ENCODE measurements around the gene DNAH14. TPM values are rescaled to one million over a fixed set of nuclear protein-coding genes. Genes with fewer than 3 reads are reported as not detected.

DNAH14 gene
- total and polyA plus RNA-seq, 9 of the 15 experiments (the other 6 are each of a cell fraction or from before 2014, with no cell fraction given) = 58.4 to 142 (median 98.4) TPM

DNA sequence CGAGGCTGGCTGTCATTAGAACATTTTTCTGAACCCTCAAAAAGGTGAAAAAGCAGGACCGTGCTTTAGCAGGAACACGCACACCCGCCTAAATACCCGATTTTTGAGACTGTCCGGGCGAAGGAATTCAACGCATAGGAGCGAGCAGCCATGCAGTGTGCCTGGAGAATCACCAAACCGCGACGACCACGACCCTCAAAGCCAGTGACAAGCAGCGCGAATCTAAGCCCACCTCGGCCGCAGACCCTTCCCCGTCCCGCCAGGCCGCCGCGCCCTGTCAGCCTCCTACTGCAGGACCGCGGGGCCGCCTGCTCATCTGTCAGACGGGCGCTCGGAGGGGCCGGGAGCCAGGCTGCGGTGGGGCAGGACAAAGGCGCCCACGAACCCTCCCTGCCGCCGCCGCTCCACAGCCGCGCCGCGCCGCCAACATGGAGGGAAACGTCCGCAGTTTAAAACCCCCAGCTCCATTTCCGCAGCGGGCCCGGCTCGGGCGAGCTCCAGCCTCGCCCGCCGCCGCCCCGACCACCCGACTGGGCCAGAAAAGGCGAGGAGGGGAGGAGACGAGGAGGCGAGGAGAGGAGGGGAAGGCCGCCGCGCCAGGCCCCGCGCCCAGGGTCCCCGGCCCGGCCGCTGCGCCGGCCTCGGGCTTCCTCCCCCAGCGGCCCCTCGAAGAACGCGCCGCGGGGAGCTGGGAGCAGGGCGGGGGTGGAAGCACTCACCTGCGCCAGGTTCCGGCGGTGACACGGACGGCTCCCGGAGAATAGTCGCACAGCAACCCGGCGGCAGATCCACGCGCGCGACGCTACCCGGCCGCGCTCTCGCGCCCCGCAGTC is 498.0 kb downstream of the DNAH14 start, which contains the start of gene LBR (continued):
- TF ChIP-seq NONO (IDR thresholded peaks at IDR 0.05; ENCODE audit: low read depth in 2 of 2, low read length in 1 of 2) (peak; percentile 44 to 69; a peak in 3 of 4 replicates), FOXA1 (IDR thresholded peaks at IDR 0.05; ENCODE audit: borderline replicate concordance) (no peak), NR3C1 (CRISPR knock-in tag; IDR thresholded peaks at IDR 0.05) (peak; percentile 18; the same call in 1 of the 2 replicates), FIP1L1 (IDR thresholded peaks at IDR 0.05; ENCODE audit: low read depth, low read length, poor library complexity, severe bottlenecking) (peak; percentile 94), KDM1A (IDR thresholded peaks at IDR 0.05) (no peak), RBM34 (IDR thresholded peaks at IDR 0.05; ENCODE audit: borderline replicate concordance, insufficient read depth, low read length) (no peak), SRF (CRISPR knock-in tag; IDR thresholded peaks at IDR 0.05) (0 out of 4 replicates have a peak, but pooled peaks have one; percentile 23 to 31), EWSR1 (IDR thresholded peaks at IDR 0.05; ENCODE audit: borderline replicate concordance, low read depth, partially characterized antibody) (no peak), ZKSCAN1 (IDR thresholded peaks at IDR 0.05; ENCODE audit: low read depth, low read length) (no peak), ZNF41 (CRISPR knock-in tag; conservative IDR thresholded peaks at IDR 0.05) (no peak), HMG20B (CRISPR knock-in tag; IDR thresholded peaks at IDR 0.05) (no peak)
- TF ChIP-seq, protein P1, sequence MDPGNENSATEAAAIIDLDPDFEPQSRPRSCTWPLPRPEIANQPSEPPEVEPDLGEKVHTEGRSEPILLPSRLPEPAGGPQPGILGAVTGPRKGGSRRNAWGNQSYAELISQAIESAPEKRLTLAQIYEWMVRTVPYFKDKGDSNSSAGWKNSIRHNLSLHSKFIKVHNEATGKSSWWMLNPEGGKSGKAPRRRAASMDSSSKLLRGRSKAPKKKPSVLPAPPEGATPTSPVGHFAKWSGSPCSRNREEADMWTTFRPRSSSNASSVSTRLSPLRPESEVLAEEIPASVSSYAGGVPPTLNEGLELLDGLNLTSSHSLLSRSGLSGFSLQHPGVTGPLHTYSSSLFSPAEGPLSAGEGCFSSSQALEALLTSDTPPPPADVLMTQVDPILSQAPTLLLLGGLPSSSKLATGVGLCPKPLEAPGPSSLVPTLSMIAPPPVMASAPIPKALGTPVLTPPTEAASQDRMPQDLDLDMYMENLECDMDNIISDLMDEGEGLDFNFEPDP (CRISPR knock-in tag; IDR thresholded peaks at IDR 0.05) = 0 out of 2 replicates have a peak, but pooled peaks have one; percentile 57
- TF ChIP-seq, protein P2, sequence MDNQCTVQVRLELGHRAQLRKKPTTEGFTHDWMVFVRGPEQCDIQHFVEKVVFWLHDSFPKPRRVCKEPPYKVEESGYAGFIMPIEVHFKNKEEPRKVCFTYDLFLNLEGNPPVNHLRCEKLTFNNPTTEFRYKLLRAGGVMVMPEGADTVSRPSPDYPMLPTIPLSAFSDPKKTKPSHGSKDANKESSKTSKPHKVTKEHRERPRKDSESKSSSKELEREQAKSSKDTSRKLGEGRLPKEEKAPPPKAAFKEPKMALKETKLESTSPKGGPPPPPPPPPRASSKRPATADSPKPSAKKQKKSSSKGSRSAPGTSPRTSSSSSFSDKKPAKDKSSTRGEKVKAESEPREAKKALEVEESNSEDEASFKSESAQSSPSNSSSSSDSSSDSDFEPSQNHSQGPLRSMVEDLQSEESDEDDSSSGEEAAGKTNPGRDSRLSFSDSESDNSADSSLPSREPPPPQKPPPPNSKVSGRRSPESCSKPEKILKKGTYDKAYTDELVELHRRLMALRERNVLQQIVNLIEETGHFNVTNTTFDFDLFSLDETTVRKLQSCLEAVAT (IDR thresholded peaks at IDR 0.05) = peak in 1 of 2 experiments; percentile 52; a peak in 2 of 4 replicates
- TF ChIP-seq, protein P3, sequence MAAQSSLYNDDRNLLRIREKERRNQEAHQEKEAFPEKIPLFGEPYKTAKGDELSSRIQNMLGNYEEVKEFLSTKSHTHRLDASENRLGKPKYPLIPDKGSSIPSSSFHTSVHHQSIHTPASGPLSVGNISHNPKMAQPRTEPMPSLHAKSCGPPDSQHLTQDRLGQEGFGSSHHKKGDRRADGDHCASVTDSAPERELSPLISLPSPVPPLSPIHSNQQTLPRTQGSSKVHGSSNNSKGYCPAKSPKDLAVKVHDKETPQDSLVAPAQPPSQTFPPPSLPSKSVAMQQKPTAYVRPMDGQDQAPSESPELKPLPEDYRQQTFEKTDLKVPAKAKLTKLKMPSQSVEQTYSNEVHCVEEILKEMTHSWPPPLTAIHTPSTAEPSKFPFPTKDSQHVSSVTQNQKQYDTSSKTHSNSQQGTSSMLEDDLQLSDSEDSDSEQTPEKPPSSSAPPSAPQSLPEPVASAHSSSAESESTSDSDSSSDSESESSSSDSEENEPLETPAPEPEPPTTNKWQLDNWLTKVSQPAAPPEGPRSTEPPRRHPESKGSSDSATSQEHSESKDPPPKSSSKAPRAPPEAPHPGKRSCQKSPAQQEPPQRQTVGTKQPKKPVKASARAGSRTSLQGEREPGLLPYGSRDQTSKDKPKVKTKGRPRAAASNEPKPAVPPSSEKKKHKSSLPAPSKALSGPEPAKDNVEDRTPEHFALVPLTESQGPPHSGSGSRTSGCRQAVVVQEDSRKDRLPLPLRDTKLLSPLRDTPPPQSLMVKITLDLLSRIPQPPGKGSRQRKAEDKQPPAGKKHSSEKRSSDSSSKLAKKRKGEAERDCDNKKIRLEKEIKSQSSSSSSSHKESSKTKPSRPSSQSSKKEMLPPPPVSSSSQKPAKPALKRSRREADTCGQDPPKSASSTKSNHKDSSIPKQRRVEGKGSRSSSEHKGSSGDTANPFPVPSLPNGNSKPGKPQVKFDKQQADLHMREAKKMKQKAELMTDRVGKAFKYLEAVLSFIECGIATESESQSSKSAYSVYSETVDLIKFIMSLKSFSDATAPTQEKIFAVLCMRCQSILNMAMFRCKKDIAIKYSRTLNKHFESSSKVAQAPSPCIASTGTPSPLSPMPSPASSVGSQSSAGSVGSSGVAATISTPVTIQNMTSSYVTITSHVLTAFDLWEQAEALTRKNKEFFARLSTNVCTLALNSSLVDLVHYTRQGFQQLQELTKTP (IDR thresholded peaks at IDR 0.05; ENCODE audit: low read depth in 1 of 2, partially characterized antibody in 2 of 2) = no peak

Measured in K562 (cell line).